GM21619 (cell line): Measurements from ENCODE around the gene NFIA.
A peak's percentile ranks its signal among the peaks of the same experiment; 100 is the strongest.

Experiments
- ATAC-seq: cut with Tn5 transposase; IDR thresholded peaks from one replicate; pipeline ENCODE4 v1.9.1; 2021; ENCODE audit not compliant: unreplicated experiment

Gene NFIA

GRCh38 chr1:61386323-61386722 lies 304.0 kb downstream of the NFIA start:
- no peak for ATAC-seq

- ATAC-seq: no peak
Observed at GRCh38 chr1:61386770-61387169, 304.4 kb downstream of the NFIA start.

GRCh38 chr1:61387829-61388228 lies 305.5 kb downstream of the NFIA start:
- peak; percentile 65 for ATAC-seq

DNA sequence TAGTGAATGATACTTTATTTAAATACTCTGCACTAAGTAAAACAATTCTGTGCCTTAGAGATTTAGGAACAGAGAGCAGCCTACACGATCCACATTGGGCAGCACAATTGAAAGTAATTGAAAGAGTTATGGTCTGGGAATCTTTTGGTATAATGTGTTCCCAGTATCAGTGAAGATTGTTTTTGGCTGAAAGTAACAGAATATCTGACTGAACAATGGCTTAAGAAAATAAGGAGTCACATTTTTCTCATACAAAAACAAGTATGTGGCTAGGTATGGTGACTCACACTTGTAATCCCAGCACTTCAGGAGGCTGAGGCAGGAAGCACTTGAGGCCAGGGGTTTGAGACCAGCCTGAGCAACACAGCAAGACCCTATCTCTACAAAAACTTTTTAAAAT lies 306.2 kb downstream of the NFIA start:
- no peak for ATAC-seq

GRCh38 chr1:61389194-61389925 lies 307.0 kb downstream of the NFIA start:
- ATAC-seq: no peak

- no peak for ATAC-seq
Observed at GRCh38 chr1:61389926-61390845, 307.8 kb downstream of the NFIA start.

DNA sequence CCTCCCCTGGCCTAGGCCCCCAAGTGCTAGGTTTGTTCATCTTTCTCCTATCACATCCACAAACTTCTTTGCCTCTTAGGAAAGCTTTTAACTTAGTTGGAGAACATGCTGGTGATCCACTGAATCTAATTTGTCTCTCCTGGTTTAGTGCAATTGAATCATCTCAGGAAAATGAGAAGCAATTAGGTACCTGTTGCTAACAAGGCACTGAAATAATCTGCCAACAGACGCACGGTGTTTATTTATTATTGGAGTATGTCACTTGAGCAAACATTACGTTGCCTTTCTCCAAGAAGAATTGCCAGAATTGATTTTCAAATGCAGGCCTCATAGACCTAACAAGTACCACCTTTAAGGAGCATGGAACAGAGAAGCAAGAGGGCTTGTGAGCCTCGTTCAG lies 309.4 kb downstream of the NFIA start:
- no peak for ATAC-seq

- no peak for ATAC-seq
Observed at GRCh38 chr1:61392409-61393242, 310.3 kb downstream of the NFIA start.

DNA sequence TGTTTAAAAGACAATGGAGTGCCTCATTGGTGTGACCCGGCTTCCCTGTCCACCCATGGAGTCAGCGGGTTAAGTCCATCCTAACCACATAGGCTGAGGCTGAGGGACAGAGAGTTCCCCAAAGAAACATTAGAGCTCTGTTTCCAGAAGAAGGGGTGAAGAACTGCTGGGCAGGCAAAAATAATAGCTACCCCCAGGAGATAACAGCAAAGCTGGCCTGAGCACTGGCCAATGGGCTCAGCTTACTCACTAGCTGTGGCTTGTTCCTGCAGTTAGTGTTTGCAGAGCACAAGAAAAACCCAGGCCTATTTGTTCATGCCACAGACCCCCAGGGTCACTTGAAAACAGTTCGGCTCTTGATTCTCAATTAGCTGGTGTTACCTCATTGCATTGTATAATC lies 311.2 kb downstream of the NFIA start:
- ATAC-seq: no peak

GRCh38 chr1:61395146-61395800 lies 312.9 kb downstream of the NFIA start:
- ATAC-seq: no peak

- ATAC-seq: no peak
Observed at GRCh38 chr1:61397495-61397894, 315.1 kb downstream of the NFIA start.

GRCh38 chr1:61397935-61398334 lies 315.6 kb downstream of the NFIA start:
- ATAC-seq: no peak

GRCh38 chr1:61399199-61399598 lies 316.8 kb downstream of the NFIA start:
- no peak for ATAC-seq

DNA sequence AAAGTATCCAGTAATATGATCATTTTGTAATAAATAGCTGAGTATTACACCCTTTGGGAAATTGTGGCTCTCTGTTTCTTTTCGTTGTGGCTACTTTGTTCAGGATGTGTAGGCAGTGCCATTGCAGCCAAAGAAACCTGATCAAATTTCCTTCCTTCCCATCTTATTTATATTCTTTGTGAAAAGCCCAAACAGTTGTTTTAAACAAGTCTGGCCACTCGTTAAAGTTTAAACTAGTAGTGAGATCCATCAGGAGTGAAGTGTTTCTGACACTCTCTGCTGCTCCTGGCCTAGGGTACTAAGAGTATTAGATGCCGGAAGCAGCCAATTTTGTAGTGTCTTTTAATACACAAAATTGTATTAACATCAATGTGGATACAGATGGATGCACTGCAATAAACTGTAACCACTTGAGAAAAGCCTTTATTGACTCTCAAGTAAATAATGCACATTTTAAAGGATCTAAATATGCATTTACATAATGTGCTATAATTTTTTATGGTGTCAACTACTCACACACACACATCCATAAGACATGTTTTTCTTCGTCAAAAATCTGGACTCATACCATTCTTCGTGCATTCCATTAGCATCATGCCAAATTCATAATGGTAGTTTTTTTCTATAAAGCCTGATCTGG lies 317.9 kb downstream of the NFIA start:
- ATAC-seq: no peak

DNA sequence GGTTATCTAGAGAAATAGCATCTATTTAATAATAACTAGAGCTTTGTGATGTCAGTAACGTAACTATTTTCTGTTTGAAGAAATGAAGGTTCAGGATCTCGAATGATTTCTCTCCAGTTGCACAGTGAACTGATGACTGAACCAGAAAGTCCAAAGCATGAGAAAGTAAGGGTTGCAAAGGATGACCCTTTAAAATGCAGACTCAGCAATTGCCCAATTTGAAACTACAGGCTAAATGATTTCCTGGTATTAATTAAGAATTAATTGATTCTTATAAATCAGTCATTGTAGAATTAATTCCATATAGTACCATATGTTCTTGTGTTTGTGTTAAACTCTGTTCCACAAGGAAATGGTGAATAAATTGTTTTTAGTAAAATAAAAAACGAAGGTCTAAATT lies 318.6 kb downstream of the NFIA start:
- no peak for ATAC-seq

- ATAC-seq: no peak
Observed at GRCh38 chr1:61403679-61404596, 321.6 kb downstream of the NFIA start.

DNA sequence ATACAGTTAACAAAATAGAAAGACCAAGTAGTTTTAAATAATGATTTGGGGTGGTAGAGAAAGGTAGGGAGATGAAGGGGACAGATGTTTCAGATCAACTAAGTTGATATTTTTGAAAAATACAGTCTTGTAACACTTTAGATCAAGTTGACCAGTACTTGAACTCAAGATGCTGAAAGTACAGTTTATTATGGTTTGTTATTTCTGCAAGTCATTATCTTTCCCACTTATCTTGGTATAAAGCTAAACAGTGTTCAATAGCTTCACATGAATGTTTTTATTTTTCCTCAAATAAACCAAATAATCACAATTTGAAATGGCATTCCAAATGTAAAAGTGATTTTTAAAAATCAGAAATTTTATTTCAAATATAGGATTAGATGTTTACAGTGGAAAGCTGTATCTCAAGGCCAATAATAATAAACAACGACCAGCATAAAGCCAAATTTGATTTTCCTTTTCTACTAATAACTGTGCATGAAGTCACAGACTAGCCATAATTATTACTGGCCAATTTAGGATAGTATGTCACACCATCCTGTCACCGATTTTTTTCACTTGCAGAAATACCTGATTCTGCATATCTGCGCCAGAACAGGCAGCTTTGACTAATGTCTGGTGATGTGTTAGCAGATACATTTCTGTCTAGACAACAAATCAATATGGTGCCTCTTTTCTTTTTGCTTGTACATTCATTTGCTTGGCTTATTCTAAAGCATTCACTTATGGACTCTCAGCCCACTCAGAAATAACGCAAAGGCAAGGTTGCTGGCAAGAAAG lies 322.4 kb downstream of the NFIA start:
- no peak for ATAC-seq

- ATAC-seq: no peak
Observed at GRCh38 chr1:61406467-61406866, 324.1 kb downstream of the NFIA start.

DNA sequence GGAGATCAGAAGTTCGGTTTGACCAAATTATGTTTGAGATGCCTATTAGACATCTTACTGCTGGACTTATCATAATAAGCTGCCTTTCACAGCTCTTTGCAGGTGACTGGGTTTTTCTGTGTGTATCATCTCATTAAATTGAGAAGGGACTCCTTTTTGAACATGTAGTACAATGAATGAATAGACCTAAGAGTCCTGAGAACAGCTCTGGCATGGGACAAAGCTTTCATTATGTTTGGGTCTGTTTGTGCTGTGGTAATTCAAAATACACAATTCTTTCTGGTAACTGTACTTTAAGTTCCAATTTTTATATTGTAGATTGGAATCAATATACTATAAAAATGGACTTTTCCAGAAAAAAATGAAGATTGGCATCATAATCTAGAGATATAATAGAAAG lies 330.2 kb downstream of the NFIA start:
- no peak for ATAC-seq
